H9 (cell line): ENCODE measurements around the gene CCIN. TPM values are rescaled to one million over a fixed set of nuclear protein-coding genes. Genes with fewer than 3 reads are reported as not detected.
A peak's percentile ranks its signal among the peaks of the same experiment; 100 is the strongest.

Source experiments
- DNase-seq: peaks from one replicate; pipeline ENCODE4 v3.0.0-alpha.2; 2017
- H2AFZ ChIP-seq: one replicate; pipeline ENCODE4 v1.6.1; 2013; ENCODE audit warnings: mild to moderate bottlenecking, low read length, control low read depth, moderate library complexity
- H2AK5ac ChIP-seq: 2 replicates; pipeline ENCODE4 v1.6.1; 2013; ENCODE audit warnings: low read length, control low read depth, mixed read lengths; ENCODE audit not compliant: insufficient read length
- H2BK120ac ChIP-seq: one replicate; pipeline ENCODE4 v1.6.1; 2013; ENCODE audit warnings: low read depth, mild to moderate bottlenecking, low read length, control low read depth, inconsistent platforms; ENCODE audit not compliant: poor library complexity, severe bottlenecking
- H2BK12ac ChIP-seq: 2 replicates; pipeline ENCODE4 v1.6.1; 2013; ENCODE audit warnings: low read length, control low read depth, mixed read lengths, low read depth; ENCODE audit not compliant: insufficient read length
- H2BK15ac ChIP-seq: 2 replicates; pipeline ENCODE4 v1.6.1; 2013; ENCODE audit warnings: low read depth, low read length, control low read depth
- H2BK20ac ChIP-seq: one replicate; pipeline ENCODE4 v1.6.1; 2013; ENCODE audit warnings: low read depth, mild to moderate bottlenecking, low read length, control low read depth, inconsistent platforms; ENCODE audit not compliant: poor library complexity, severe bottlenecking
- H2BK5ac ChIP-seq: 2 replicates; pipeline ENCODE4 v1.6.1; 2013; ENCODE audit warnings: low read length, control low read depth, mixed read lengths; ENCODE audit not compliant: insufficient read length
- H3K14ac ChIP-seq: 2 replicates; pipeline ENCODE4 v1.6.1; 2013; ENCODE audit warnings: low read length, control low read depth; ENCODE audit not compliant: insufficient read depth
- H3K18ac ChIP-seq: 2 replicates; pipeline ENCODE4 v1.6.1; 2013; ENCODE audit warnings: low read depth, mild to moderate bottlenecking, mixed read lengths, low read length, control low read depth; ENCODE audit not compliant: insufficient read length
- H3K23ac ChIP-seq: 2 replicates; pipeline ENCODE4 v1.6.1; 2013; ENCODE audit warnings: low read length, control low read depth, mixed read lengths, low read depth; ENCODE audit not compliant: insufficient read length
- H3K23me2 ChIP-seq: 2 replicates; pipeline ENCODE4 v1.6.1; 2013; ENCODE audit warnings: low read depth, mild to moderate bottlenecking, mixed read lengths, low read length, control low read depth; ENCODE audit not compliant: insufficient read length, poor library complexity, severe bottlenecking
- H3K27ac ChIP-seq: 2 replicates; pipeline ENCODE4 v1.5.1; 2013; ENCODE audit warnings: low read length, control low read depth, mixed read lengths, low read depth; ENCODE audit not compliant: insufficient read length
- H3K27me3 ChIP-seq: 2 replicates; pipeline ENCODE4 v1.6.1; 2013; ENCODE audit warnings: low read length, control low read depth, inconsistent platforms; ENCODE audit not compliant: insufficient read depth
- H3K4ac ChIP-seq: 2 replicates; pipeline ENCODE4 v1.6.1; 2013; ENCODE audit warnings: low read depth, mild to moderate bottlenecking, control low read depth, inconsistent platforms, low read length, moderate library complexity
- H3K4me1 ChIP-seq: 2 replicates; pipeline ENCODE4 v1.6.1; 2013; ENCODE audit warnings: low read length, control low read depth, inconsistent platforms; ENCODE audit not compliant: insufficient read depth
- H3K4me2 ChIP-seq: 2 replicates; pipeline ENCODE4 v1.6.1; 2013; ENCODE audit warnings: low read length, control low read depth, mixed read lengths; ENCODE audit not compliant: insufficient read length, insufficient read depth
- H3K56ac ChIP-seq: 2 replicates; pipeline ENCODE4 v1.6.1; 2013; ENCODE audit warnings: low read depth, mild to moderate bottlenecking, mixed read lengths, low read length, control low read depth; ENCODE audit not compliant: insufficient read length
- H3K79me1 ChIP-seq: 2 replicates; pipeline ENCODE4 v1.6.1; 2013; ENCODE audit warnings: low read depth, mild to moderate bottlenecking, moderate library complexity, low read length, control low read depth, inconsistent platforms; ENCODE audit not compliant: insufficient read depth, poor library complexity, severe bottlenecking
- H3K79me2 ChIP-seq: 2 replicates; pipeline ENCODE4 v1.6.1; 2013; ENCODE audit warnings: low read length, control low read depth, inconsistent platforms; ENCODE audit not compliant: insufficient read depth
- H3K9ac ChIP-seq: 2 replicates; pipeline ENCODE4 v1.6.1; 2013; ENCODE audit warnings: low read length, control low read depth, mixed read lengths; ENCODE audit not compliant: insufficient read length; ENCODE audit errors: extremely low read depth
- H3K9me3 ChIP-seq: one replicate; pipeline ENCODE4 v1.6.1; 2013; ENCODE audit warnings: low read depth, low read length, inconsistent platforms; ENCODE audit not compliant: control insufficient read depth
- H3T11ph ChIP-seq: one replicate; pipeline ENCODE4 v1.6.1; 2013; ENCODE audit warnings: mild to moderate bottlenecking, low read length, control low read depth, inconsistent platforms
- H4K20me1 ChIP-seq: one replicate; pipeline ENCODE4 v1.6.1; 2013; ENCODE audit not compliant: control insufficient read depth, insufficient read length, insufficient read depth
- H4K5ac ChIP-seq: 2 replicates; pipeline ENCODE4 v1.6.1; 2013; ENCODE audit warnings: low read depth, mild to moderate bottlenecking, mixed read lengths, low read length, control low read depth; ENCODE audit not compliant: insufficient read length
- H4K8ac ChIP-seq: replicated peaks from 2 replicates; pipeline ENCODE4 v1.6.1; 2013; ENCODE audit warnings: low read length, control low read depth, mixed read lengths, low read depth; ENCODE audit not compliant: insufficient read length
- H4K91ac ChIP-seq: 2 replicates; pipeline ENCODE4 v1.6.1; 2013; ENCODE audit warnings: low read depth, mild to moderate bottlenecking, moderate library complexity, mixed read lengths, low read length, control low read depth; ENCODE audit not compliant: insufficient read length
- H3K27ac Mint-ChIP-seq, 3 experiments: 2 replicates in 2 of 3; 3 replicates in 1 of 3; pipeline ENCODE4 v1.8.0; 2020 to 2021; ENCODE audit warnings: mixed read lengths in 3 of 3, mild to moderate bottlenecking in 1 of 3, moderate library complexity in 1 of 3
- H3K27me3 Mint-ChIP-seq: 2 replicates; pipeline ENCODE4 v1.8.0; 2021; ENCODE audit warnings: low read depth, mild to moderate bottlenecking, moderate library complexity, mixed read lengths
- H3K36me3 Mint-ChIP-seq, 3 experiments: 2 replicates in 2 of 3; 3 replicates in 1 of 3; pipeline ENCODE4 v1.8.0; 2020 to 2021; ENCODE audit warnings: low read depth in 3 of 3, mixed read lengths in 3 of 3; ENCODE audit not compliant: insufficient read depth in 1 of 3
- H3K4me1 Mint-ChIP-seq, 2 experiments: 2 replicates each; pipeline ENCODE4 v1.8.0; 2020; ENCODE audit warnings: mixed read lengths in 2 of 2
- H3K4me3 Mint-ChIP-seq, 2 experiments: 2 replicates in 1 of 2; 3 replicates in 1 of 2; pipeline ENCODE4 v1.8.0; 2020 to 2021; ENCODE audit warnings: mild to moderate bottlenecking in 2 of 2, mixed read lengths in 2 of 2, moderate library complexity in 1 of 2
- H3K9me3 Mint-ChIP-seq, 2 experiments: 2 replicates in 1 of 2; 3 replicates in 1 of 2; pipeline ENCODE4 v1.8.0; 2020; ENCODE audit warnings: mild to moderate bottlenecking in 2 of 2, mixed read lengths in 2 of 2, moderate library complexity in 1 of 2
- WGBS: extraction: QIAGEN DNeasy Blood & Tissue Kit; methylation state at CpG from one replicate; pipeline ENCODE4 v1.1.7; 2013; ENCODE audit warnings: missing lambda C conversion rate, low lambda C conversion rate, mixed read lengths; ENCODE audit not compliant: insufficient read length; ENCODE audit errors: extremely low coverage; 5-methylcytosine and 5-hydroxymethylcytosine counted together
- total RNA-seq: library from RNA; stranded (reverse); gene quantifications from 2 replicates; pipeline ENCODE4 v1.2.1, GENCODE V29; 2021
- TF ChIP-seq, protein P1 (sequence below): fragments of 200-600 bp; sonication (generic); conservative IDR thresholded peaks from 3 replicates; pipeline ENCODE4 v1.8.0; 2021; ENCODE audit warnings: antibody characterized with exemption, mild to moderate bottlenecking

CCIN gene
- total RNA-seq, 1 experiment from 2014 or later = not detected

GRCh38 chr9:36207546-36208012 lies 38.4 kb downstream of the CCIN start:
- H3K18ac ChIP-seq = no peak overlapping the region
- H2BK120ac ChIP-seq = no peak overlapping the region
- H2AFZ ChIP-seq = no peak overlapping the region
- no peak overlapping the region for H3K9ac ChIP-seq
- WGBS = no CpG with 5 or more reads among the region's 1 CpG
- peaks cover 69 to 98% (median 90%) of the 10 kb centered on the region in 3 experiments; a peak in 6 of 7 replicates for H3K36me3 Mint-ChIP-seq
- H3T11ph ChIP-seq = no peak overlapping the region
- no peak overlapping the region for H3K4ac ChIP-seq
- H3K56ac ChIP-seq = no peak overlapping the region
- H2BK12ac ChIP-seq = no peak overlapping the region
- no peaks in the 10 kb centered on the region for H4K20me1 ChIP-seq
- no peak overlapping the region for H3K27ac ChIP-seq
- H2BK15ac ChIP-seq = no peak overlapping the region
- H4K91ac ChIP-seq = no peak overlapping the region
- H3K4me3 Mint-ChIP-seq = no peak overlapping the region
- no peak overlapping the region for H3K4me2 ChIP-seq
- H2BK20ac ChIP-seq = no peak overlapping the region
- H3K79me1 ChIP-seq = no peaks in the 10 kb centered on the region
- DNase-seq = no peak
- no peaks in the 10 kb centered on the region for H3K27me3 Mint-ChIP-seq
- no peaks in the 10 kb centered on the region for H3K9me3 ChIP-seq
- peaks cover 9% of the 10 kb centered on the region; the same call in 1 of the 2 replicates for H3K79me2 ChIP-seq
- H3K23me2 ChIP-seq = no peaks in the 10 kb centered on the region
- H3K4me1 ChIP-seq = no peaks in the 10 kb centered on the region
- no peak overlapping the region for H3K23ac ChIP-seq
- TF ChIP-seq, protein P1, sequence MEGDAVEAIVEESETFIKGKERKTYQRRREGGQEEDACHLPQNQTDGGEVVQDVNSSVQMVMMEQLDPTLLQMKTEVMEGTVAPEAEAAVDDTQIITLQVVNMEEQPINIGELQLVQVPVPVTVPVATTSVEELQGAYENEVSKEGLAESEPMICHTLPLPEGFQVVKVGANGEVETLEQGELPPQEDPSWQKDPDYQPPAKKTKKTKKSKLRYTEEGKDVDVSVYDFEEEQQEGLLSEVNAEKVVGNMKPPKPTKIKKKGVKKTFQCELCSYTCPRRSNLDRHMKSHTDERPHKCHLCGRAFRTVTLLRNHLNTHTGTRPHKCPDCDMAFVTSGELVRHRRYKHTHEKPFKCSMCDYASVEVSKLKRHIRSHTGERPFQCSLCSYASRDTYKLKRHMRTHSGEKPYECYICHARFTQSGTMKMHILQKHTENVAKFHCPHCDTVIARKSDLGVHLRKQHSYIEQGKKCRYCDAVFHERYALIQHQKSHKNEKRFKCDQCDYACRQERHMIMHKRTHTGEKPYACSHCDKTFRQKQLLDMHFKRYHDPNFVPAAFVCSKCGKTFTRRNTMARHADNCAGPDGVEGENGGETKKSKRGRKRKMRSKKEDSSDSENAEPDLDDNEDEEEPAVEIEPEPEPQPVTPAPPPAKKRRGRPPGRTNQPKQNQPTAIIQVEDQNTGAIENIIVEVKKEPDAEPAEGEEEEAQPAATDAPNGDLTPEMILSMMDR = no peak
- H3K9me3 Mint-ChIP-seq = no peaks in the 10 kb centered on the region
- no peak overlapping the region for H2AK5ac ChIP-seq
- H3K27me3 ChIP-seq = no peaks in the 10 kb centered on the region
- H2BK5ac ChIP-seq = no peak overlapping the region
- no peak overlapping the region for H4K5ac ChIP-seq
- no peaks in the 10 kb centered on the region for H3K4me1 Mint-ChIP-seq
- no peak overlapping the region for H3K14ac ChIP-seq
- H4K8ac ChIP-seq = no peak overlapping the region
- peak overlapping the region in 2 of 3 experiments; percentile 26 to 54; a peak in 3 of 7 replicates for H3K27ac Mint-ChIP-seq
